ENCODE results near the gene PSMB8. TPM values are rescaled to one million over a fixed set of nuclear protein-coding genes. Genes with fewer than 3 reads are reported as not detected.

PSMB8 gene
- total RNA-seq, 1 experiment from 2014 or later: 2.6 TPM

DNA sequence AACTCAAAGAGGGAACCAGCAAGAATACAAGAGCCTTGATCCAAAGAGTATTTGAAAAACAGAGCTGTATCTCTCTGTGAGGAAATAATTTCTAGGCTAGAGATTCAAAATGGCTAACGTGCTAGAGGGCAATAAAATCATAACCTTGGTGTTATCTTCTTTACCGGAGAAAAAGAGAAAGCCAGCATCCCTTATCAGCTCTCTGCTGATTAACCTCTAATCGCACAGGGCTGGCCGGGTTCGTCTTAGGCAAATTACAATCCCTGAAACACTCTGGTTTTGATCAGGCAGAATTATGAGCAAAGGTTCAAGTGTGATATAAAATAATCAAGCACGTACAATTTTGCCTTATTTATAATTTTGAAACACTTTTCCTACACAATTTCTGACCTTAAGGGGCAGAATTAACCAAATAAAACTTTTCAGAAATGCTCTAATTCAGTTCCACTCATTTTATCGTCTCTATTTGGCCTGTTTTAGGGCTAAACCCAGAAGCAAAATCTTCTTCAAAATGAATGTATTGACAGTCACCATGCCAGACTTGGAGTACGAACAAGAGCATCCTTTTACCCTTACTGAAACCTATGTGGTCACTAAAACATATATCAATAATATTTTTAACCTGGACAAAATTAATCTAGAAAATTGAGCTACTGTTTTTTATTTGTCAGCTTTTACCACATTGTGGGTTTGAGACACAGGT, 23.9 kb upstream of the PSMB8 start:
- no peak for DNase-seq
- no peaks in the 10 kb centered on the region for H3K36me3 ChIP-seq (replicated peaks; ENCODE audit: control insufficient read depth, insufficient read depth, low read length)
- H3K27me3 ChIP-seq (ENCODE audit: control insufficient read depth, insufficient read depth, low read length): peaks cover 6% of the 10 kb centered on the region
- no peak overlapping the region for H3K4me3 ChIP-seq (ENCODE audit: insufficient read depth, low read depth, low read length)

GRCh38 chr6:32867022-32867477, 23.2 kb upstream of the PSMB8 start:
- Histone ChIP-seq H3K36me3 (replicated peaks; ENCODE audit: control insufficient read depth, insufficient read depth, low read length) (no peaks in the 10 kb centered on the region), H3K4me3 (ENCODE audit: insufficient read depth, low read depth, low read length) (no peak overlapping the region), H3K27me3 (ENCODE audit: control insufficient read depth, insufficient read depth, low read length) (peaks cover 6% of the 10 kb centered on the region)
- no peak for DNase-seq

- Histone ChIP-seq H3K27me3 (ENCODE audit: control insufficient read depth, insufficient read depth, low read length) (peaks cover 6% of the 10 kb centered on the region), H3K36me3 (replicated peaks; ENCODE audit: control insufficient read depth, insufficient read depth, low read length) (no peaks in the 10 kb centered on the region), H3K4me3 (ENCODE audit: insufficient read depth, low read depth, low read length) (no peak overlapping the region)
- DNase-seq: no peak
Measured at GRCh38 chr6:32865724-32866443, 22.0 kb upstream of the PSMB8 start.

GRCh38 chr6:32862725-32863124, 18.9 kb upstream of the PSMB8 start:
- Histone ChIP-seq H3K36me3 (replicated peaks; ENCODE audit: control insufficient read depth, insufficient read depth, low read length) (no peaks in the 10 kb centered on the region), H3K4me3 (ENCODE audit: insufficient read depth, low read depth, low read length) (no peak overlapping the region), H3K27me3 (ENCODE audit: control insufficient read depth, insufficient read depth, low read length) (peaks cover 4% of the 10 kb centered on the region; the same call in 1 of the 2 replicates)
- DNase-seq: no peak

- no peaks in the 10 kb centered on the region for H3K36me3 ChIP-seq (replicated peaks; ENCODE audit: control insufficient read depth, insufficient read depth, low read length)
- H3K27me3 ChIP-seq (ENCODE audit: control insufficient read depth, insufficient read depth, low read length): peaks cover 9% of the 10 kb centered on the region; the same call in 1 of the 2 replicates
- no peak for DNase-seq
- no peak overlapping the region for H3K4me3 ChIP-seq (ENCODE audit: insufficient read depth, low read depth, low read length)
Measured at GRCh38 chr6:32860674-32861073, 16.8 kb upstream of the PSMB8 start.

- no peaks in the 10 kb centered on the region for H3K36me3 ChIP-seq (replicated peaks; ENCODE audit: control insufficient read depth, insufficient read depth, low read length)
- DNase-seq: no peak
- no peak overlapping the region for H3K4me3 ChIP-seq (ENCODE audit: insufficient read depth, low read depth, low read length)
- H3K27me3 ChIP-seq (ENCODE audit: control insufficient read depth, insufficient read depth, low read length): peaks cover 30% of the 10 kb centered on the region
Measured at GRCh38 chr6:32858194-32858593, 14.3 kb upstream of the PSMB8 start.

DNA sequence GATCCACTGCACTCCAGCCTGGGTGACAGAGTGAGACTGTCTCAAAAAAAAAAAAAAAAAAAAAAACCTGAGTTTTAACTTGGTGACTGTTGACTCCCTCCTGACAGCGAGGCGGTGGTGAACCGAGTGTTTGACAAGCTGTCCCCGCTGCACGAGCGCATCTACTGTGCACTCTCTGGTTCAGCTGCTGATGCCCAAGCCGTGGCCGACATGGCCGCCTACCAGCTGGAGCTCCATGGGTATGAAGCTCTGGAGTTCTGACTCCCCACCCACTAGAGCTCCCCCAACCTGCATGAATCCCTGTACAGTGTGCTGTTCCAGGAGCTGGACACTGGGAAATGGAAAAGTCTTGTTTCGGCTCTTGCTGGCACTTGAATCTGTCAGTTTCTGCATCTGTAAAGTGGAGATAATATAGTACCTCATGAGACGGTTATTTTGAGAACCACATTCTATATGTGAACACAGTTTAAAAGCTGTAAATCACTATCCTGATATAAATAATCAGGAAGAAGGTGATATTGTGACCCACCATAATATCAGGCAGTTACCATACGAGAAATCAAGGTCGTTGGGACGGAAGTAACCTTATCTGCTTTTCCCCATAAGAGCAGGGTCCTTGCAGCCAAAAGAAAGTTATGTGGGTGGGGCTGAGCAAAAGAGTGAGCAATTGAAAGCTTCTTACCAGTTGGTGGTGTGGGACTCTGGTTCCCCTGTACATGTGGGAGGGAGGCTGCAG, 13.5 kb upstream of the PSMB8 start:
- no peak for DNase-seq
- Histone ChIP-seq H3K36me3 (replicated peaks; ENCODE audit: control insufficient read depth, insufficient read depth, low read length) (no peaks in the 10 kb centered on the region), H3K4me3 (ENCODE audit: insufficient read depth, low read depth, low read length) (no peak overlapping the region), H3K27me3 (ENCODE audit: control insufficient read depth, insufficient read depth, low read length) (peaks cover 39% of the 10 kb centered on the region)

- Histone ChIP-seq H3K36me3 (replicated peaks; ENCODE audit: control insufficient read depth, insufficient read depth, low read length) (no peaks in the 10 kb centered on the region; the same call in 1 of the 2 replicates), H3K4me3 (ENCODE audit: insufficient read depth, low read depth, low read length) (no peak overlapping the region), H3K27me3 (ENCODE audit: control insufficient read depth, insufficient read depth, low read length) (peaks cover 56% of the 10 kb centered on the region)
- no peak for DNase-seq
Measured at GRCh38 chr6:32855467-32856174, 11.8 kb upstream of the PSMB8 start.

DNA sequence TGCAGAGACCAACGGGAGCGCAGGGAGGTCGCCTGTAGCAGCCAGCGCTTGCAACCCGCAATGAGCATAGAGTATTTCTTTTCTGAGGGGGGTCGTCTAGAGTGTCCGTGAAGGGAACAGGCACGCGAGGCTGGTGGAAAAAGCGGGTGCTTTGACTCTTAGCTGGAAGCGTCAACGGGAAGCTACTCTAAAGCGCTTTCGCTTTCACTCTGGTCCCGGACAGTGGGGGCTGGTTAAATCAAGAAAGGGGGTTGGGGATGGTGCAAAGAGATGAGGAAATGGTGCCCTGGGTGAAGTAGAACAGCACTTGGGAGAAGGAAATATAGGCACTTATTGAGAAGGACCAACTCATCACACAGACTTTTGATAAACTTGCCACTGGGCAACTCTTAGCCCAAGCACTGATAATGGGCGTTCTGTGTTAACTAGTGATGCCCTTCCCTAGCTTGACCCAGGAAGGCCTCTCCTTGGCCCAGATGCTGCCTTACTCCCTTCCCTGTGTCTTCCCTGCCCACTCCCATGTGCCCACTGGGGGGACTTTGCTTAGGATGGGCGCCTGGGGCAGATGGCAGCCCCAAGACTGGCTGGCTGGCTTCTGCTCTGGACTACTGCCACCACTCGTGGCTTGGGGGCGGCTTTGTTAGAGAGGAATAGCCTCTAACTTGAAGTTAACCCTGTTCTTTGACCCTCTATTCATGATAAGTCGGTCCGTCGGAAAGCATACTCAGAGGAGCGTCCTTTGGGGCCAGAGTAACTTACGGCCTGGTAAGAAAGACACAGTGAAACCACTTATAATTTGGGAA, 10.7 kb upstream of the PSMB8 start:
- DNase-seq: peak; percentile 63
- Histone ChIP-seq H3K27me3 (ENCODE audit: control insufficient read depth, insufficient read depth, low read length) (peaks cover 64% of the 10 kb centered on the region), H3K36me3 (replicated peaks; ENCODE audit: control insufficient read depth, insufficient read depth, low read length) (no peaks in the 10 kb centered on the region; the same call in 1 of the 2 replicates), H3K4me3 (ENCODE audit: insufficient read depth, low read depth, low read length) (peak overlapping the region; percentile 59)

DNA sequence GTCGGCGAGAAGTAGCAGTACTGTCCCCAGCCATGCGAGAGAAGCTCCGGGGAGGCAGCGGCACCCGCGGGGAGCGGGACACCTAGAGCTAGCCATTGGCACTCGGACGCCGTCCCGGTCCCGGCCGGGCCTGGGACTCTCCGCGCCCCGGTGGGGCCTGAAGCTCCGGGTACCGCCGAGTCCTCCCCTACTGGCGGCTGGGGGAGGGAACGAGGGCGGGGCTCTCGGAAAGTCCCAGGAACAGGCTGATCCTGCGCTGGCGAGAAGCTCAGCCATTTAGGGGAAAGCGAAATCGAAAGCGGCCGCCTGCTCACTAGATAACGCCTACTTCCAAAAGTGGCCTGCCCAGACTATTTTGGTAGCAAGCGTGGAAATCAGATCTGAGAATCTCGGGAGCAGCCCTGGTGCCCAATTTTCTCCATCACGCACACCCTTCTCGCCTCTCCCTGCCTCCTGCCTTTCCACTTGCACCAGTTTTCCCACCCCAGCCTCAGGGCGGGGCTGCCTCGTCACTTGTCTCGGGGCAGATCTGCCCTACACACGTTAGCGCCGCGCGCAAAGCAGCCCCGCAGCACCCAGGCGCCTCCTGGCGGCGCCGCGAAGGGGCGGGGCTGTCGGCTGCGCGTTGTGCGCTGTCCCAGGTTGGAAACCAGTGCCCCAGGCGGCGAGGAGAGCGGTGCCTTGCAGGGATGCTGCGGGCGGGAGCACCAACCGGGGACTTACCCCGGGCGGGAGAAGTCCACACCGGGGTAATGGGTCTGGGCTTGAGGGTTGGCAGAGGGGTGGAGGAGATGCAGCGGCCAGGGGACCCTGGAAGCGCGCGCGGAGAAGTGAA, 9.9 kb upstream of the PSMB8 start, which contains the start of the genes PSMB9 and TAP1:
Gene PSMB9, plus strand, starts transcription at position 652 of the 835 bp plus-strand sequence. Its CDS starts 38 bp downstream, at position 690.
Gene TAP1, minus strand, starts transcription at position 164 of the 835 bp plus-strand sequence. Its CDS starts 68 bp downstream, at position 96.
- Histone ChIP-seq H3K27me3 (ENCODE audit: control insufficient read depth, insufficient read depth, low read length) (peaks cover 69% of the 10 kb centered on the region), H3K36me3 (replicated peaks; ENCODE audit: control insufficient read depth, insufficient read depth, low read length) (no peaks in the 10 kb centered on the region; the same call in 1 of the 2 replicates)

GRCh38 chr6:32852844-32853540, 9.1 kb upstream of the PSMB8 start:
- peak; percentile 79 for DNase-seq
- H3K27me3 ChIP-seq (ENCODE audit: control insufficient read depth, insufficient read depth, low read length): peaks cover 71% of the 10 kb centered on the region

More for the DNA sequence above, 9.9 kb upstream of the PSMB8 start, which contains the start of the genes PSMB9 and TAP1:
- peak within 1 kb of the TSS; percentile 59 for H3K4me3 ChIP-seq (ENCODE audit: insufficient read depth, low read depth, low read length)
- peak; percentile 95 for DNase-seq

More at GRCh38 chr6:32852844-32853540, 9.1 kb upstream of the PSMB8 start:
- peak overlapping the region; percentile 59 for H3K4me3 ChIP-seq (ENCODE audit: insufficient read depth, low read depth, low read length)
- no peaks in the 10 kb centered on the region; the same call in 1 of the 2 replicates for H3K36me3 ChIP-seq (replicated peaks; ENCODE audit: control insufficient read depth, insufficient read depth, low read length)
